ENCODE results near the gene MSL1.

DNA sequence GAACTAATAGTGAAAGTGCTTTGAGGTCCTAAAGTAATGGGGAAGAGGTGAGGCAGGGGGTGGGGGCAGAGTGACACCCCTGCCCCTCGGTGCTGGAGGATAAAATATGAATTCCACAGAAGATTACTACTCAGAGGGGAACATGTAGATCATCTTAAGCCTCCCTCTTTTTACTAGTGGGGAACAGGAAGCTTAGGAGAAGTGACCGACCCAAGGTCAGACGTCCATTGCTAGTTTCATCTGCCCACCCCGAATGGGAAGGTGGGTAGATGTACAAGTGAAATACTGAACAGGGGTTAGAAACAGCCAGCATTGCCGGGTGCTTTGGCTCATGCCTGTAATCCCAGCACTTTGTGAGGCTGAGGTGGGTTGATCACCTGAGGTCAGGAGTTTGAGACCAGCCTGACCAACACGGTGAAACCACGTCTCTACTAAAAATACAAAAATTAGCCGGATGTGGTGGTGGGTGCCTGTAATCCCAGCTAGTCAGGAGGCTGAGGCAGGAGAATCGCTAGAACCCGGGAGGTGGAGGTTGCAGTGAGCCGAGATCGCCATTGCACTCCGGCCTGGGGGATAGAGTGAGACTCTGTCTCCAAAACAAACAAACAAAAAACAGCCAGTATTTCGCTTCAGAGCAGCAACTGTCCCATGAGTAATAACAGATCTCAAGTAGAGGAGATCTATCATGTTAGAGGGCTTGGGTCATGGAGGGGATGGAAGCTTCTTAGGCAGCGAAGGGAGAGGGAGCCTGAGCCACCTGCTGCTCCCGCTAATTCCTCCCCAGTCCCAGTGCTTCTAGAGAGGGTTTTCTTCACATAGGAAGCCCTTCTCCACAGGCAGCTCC, 20.2 kb upstream of the MSL1 start:
- TF ChIP-seq, protein P1, sequence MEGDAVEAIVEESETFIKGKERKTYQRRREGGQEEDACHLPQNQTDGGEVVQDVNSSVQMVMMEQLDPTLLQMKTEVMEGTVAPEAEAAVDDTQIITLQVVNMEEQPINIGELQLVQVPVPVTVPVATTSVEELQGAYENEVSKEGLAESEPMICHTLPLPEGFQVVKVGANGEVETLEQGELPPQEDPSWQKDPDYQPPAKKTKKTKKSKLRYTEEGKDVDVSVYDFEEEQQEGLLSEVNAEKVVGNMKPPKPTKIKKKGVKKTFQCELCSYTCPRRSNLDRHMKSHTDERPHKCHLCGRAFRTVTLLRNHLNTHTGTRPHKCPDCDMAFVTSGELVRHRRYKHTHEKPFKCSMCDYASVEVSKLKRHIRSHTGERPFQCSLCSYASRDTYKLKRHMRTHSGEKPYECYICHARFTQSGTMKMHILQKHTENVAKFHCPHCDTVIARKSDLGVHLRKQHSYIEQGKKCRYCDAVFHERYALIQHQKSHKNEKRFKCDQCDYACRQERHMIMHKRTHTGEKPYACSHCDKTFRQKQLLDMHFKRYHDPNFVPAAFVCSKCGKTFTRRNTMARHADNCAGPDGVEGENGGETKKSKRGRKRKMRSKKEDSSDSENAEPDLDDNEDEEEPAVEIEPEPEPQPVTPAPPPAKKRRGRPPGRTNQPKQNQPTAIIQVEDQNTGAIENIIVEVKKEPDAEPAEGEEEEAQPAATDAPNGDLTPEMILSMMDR (conservative IDR thresholded peaks at IDR 0.05; ENCODE audit: low read depth, low read length): no peak
- TF ChIP-seq, protein P2, sequence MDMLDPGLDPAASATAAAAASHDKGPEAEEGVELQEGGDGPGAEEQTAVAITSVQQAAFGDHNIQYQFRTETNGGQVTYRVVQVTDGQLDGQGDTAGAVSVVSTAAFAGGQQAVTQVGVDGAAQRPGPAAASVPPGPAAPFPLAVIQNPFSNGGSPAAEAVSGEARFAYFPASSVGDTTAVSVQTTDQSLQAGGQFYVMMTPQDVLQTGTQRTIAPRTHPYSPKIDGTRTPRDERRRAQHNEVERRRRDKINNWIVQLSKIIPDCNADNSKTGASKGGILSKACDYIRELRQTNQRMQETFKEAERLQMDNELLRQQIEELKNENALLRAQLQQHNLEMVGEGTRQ (IDR thresholded peaks at IDR 0.05; ENCODE audit: low read depth, low read length): no peak
